HEK293T (cell line): Measurements from ENCODE around the gene ZNF512B.

Experiments
- ARNT ChIP-seq: fragments of 450-650 bp; IDR thresholded peaks from 2 replicates; pipeline ENCODE4 v1.6.1; 2017; ENCODE audit warnings: mild to moderate bottlenecking
- BHLHE40 ChIP-seq: fragments of 450-650 bp; IDR thresholded peaks from 2 replicates; pipeline ENCODE4 v1.6.1; 2016; ENCODE audit warnings: mild to moderate bottlenecking, moderate library complexity, borderline replicate concordance
- CTBP1 ChIP-seq: fragments of 450-650 bp; IDR thresholded peaks from 2 replicates; pipeline ENCODE4 v1.6.1; 2016; ENCODE audit warnings: borderline replicate concordance
- ELF4 ChIP-seq: fragments of 450-650 bp; IDR thresholded peaks from 2 replicates; pipeline ENCODE4 v1.6.1; 2017; ENCODE audit warnings: antibody characterized with exemption
- FOXA1 ChIP-seq: fragments of 450-650 bp; IDR thresholded peaks from 2 replicates; pipeline ENCODE4 v1.6.1; 2016; ENCODE audit warnings: mild to moderate bottlenecking
- FOXK2 ChIP-seq: fragments of 450-650 bp; IDR thresholded peaks from 2 replicates; pipeline ENCODE4 v1.6.1; 2016; ENCODE audit warnings: mild to moderate bottlenecking
- FOXM1 ChIP-seq: fragments of 450-650 bp; IDR thresholded peaks from 2 replicates; pipeline ENCODE4 v1.6.1; 2017; ENCODE audit warnings: mild to moderate bottlenecking, borderline replicate concordance
- L3MBTL2 ChIP-seq: fragments of 450-650 bp; conservative IDR thresholded peaks from 2 replicates; pipeline ENCODE4 v1.6.1; 2016; ENCODE audit warnings: mild to moderate bottlenecking
- NFRKB ChIP-seq: fragments of 450-650 bp; IDR thresholded peaks from 2 replicates; pipeline ENCODE4 v1.6.1; 2016; ENCODE audit warnings: mild to moderate bottlenecking, moderate library complexity
- PKNOX1 ChIP-seq: fragments of 450-650 bp; IDR thresholded peaks from 2 replicates; pipeline ENCODE4 v1.6.1; 2016
- SP1 ChIP-seq: fragments of 450-650 bp; IDR thresholded peaks from 2 replicates; pipeline ENCODE4 v1.6.1; 2017
- SUZ12 ChIP-seq: fragments of 450-650 bp; IDR thresholded peaks from 2 replicates; pipeline ENCODE4 v1.6.1; 2016; ENCODE audit warnings: mild to moderate bottlenecking
- TARDBP ChIP-seq: fragments of 450-650 bp; IDR thresholded peaks from 2 replicates; pipeline ENCODE4 v1.6.1; 2016
- ZNF384 ChIP-seq: fragments of 450-650 bp; IDR thresholded peaks from 2 replicates; pipeline ENCODE4 v1.6.1; 2016

- TF ChIP-seq PKNOX1, result no peak
- no peak for TF ChIP-seq FOXK2
- TF ChIP-seq NFRKB, result no peak
- no peak for TF ChIP-seq TARDBP
- no peak for TF ChIP-seq SUZ12
- no peak for TF ChIP-seq FOXA1
- no peak for TF ChIP-seq SP1
- TF ChIP-seq ARNT, result no peak
- TF ChIP-seq FOXM1, result no peak
- no peak for TF ChIP-seq L3MBTL2
- TF ChIP-seq BHLHE40, result no peak
- TF ChIP-seq CTBP1, result no peak
- no peak for TF ChIP-seq ZNF384
- no peak for TF ChIP-seq ELF4
Measured at GRCh38 chr20:63911176-63911575, 58.6 kb downstream of the ZNF512B start.
